Fibroblast of lung (primary cell): Measurements from ENCODE around the gene WDR47. TPM values are rescaled to one million over a fixed set of nuclear protein-coding genes. Genes with fewer than 3 reads are reported as not detected.

Experiments
- DNase-seq, 2 donors: peaks; one replicate each; pipeline versions ENCODE4 v3.0.0 to v3.0.0-alpha.2; 2010; ENCODE audit warnings: low read depth in 2 of 2
- H2AFZ ChIP-seq: 2 replicates; pipeline ENCODE4 v1.5.1; 2012; ENCODE audit warnings: low read length, control low read depth, inconsistent platforms
- H3K27ac ChIP-seq: 2 replicates; pipeline ENCODE4 v1.5.1; 2011; ENCODE audit warnings: low read length, control low read depth; ENCODE audit not compliant: insufficient read depth
- H3K27me3 ChIP-seq: 2 replicates; pipeline ENCODE4 v1.5.1; 2011; ENCODE audit warnings: mild to moderate bottlenecking, low read length; ENCODE audit not compliant: control insufficient read depth, insufficient read depth
- H3K36me3 ChIP-seq: 2 replicates; pipeline ENCODE4 v1.5.1; 2011; ENCODE audit warnings: low read length; ENCODE audit not compliant: control insufficient read depth, insufficient read depth
- H3K4me1 ChIP-seq: 2 replicates; pipeline ENCODE4 v1.5.1; 2011; ENCODE audit warnings: low read length; ENCODE audit not compliant: control insufficient read depth, insufficient read depth; ENCODE audit errors: extremely low read depth
- H3K4me2 ChIP-seq: 2 replicates; pipeline ENCODE4 v1.5.1; 2011; ENCODE audit warnings: low read length, control low read depth; ENCODE audit not compliant: insufficient read depth; ENCODE audit errors: extremely low read depth
- H3K4me3 ChIP-seq, 4 experiments: fragments of 200-600 bp in 1 of 4; sonication (generic) in 1 of 4; replicated peaks in 1 of 4; 2 replicates each; pipeline ENCODE4 v1.5.1; 2011 to 2016; ENCODE audit warnings: low read length in 4 of 4, low read depth in 3 of 4, mild to moderate bottlenecking in 3 of 4, control low read depth in 2 of 4, inconsistent platforms in 1 of 4, mixed read lengths in 1 of 4; ENCODE audit not compliant: insufficient read depth in 1 of 4; ENCODE audit errors: control extremely low read depth in 1 of 4
- H3K79me2 ChIP-seq: 2 replicates; pipeline ENCODE4 v1.5.1; 2012; ENCODE audit warnings: mild to moderate bottlenecking, low read length, inconsistent platforms; ENCODE audit not compliant: control insufficient read depth, insufficient read depth
- H3K9ac ChIP-seq: 2 replicates; pipeline ENCODE4 v1.5.1; 2011; ENCODE audit warnings: mild to moderate bottlenecking, low read length, control low read depth; ENCODE audit not compliant: insufficient read depth
- H3K9me3 ChIP-seq: 2 replicates; pipeline ENCODE4 v1.5.1; 2012; ENCODE audit warnings: low read depth, low read length; ENCODE audit not compliant: control insufficient read depth, insufficient read depth
- H4K20me1 ChIP-seq: 2 replicates; pipeline ENCODE4 v1.5.1; 2011; ENCODE audit warnings: low read length; ENCODE audit not compliant: control insufficient read depth, insufficient read depth; ENCODE audit errors: extremely low read depth
- CTCF ChIP-seq, 2 donors: IDR thresholded peaks in 1 of 2; conservative IDR thresholded peaks in 1 of 2; 1 replicate in 1 of 2; 2 replicates in 1 of 2; pipeline ENCODE4 v1.5.1; 2011 to 2012; ENCODE audit warnings: low read length in 2 of 2, control low read depth in 1 of 2, inconsistent platforms in 1 of 2, low read depth in 1 of 2, mild to moderate bottlenecking in 1 of 2
- EZH2 ChIP-seq: IDR thresholded peaks from 2 replicates; pipeline ENCODE4 v1.5.1; 2012; ENCODE audit warnings: low read length, control low read depth, mild to moderate bottlenecking; ENCODE audit errors: missing control alignments
- polyA plus RNA-seq, 2 donors: library from polyadenylated mRNA; depleted of rRNA in 1 of 2; stranded (reverse) in 1 of 2; unstranded in 1 of 2; fragments of >200 nt; gene quantifications; 2 replicates each; pipeline ENCODE4 v1.2.1, GENCODE V29; 2011 to 2012; ENCODE audit warnings: missing spikeins in 1 of 2
- total RNA-seq: library from RNA; depleted of rRNA; stranded (reverse); fragments of >200 nt; gene quantifications from 2 replicates; pipeline ENCODE4 v1.2.1, GENCODE V29; 2014

Gene WDR47
- total and polyA plus RNA-seq, 2 donors (not counting 1 experiment from before 2014, with no cell fraction given) = 19.7 to 22.6 TPM

GRCh38 chr1:108961198-108961597, 80.7 kb downstream of the WDR47 start:
- no peak overlapping the region for H3K4me2 ChIP-seq
- DNase-seq = no peak
- H4K20me1 ChIP-seq = no peaks in the 10 kb centered on the region
- H3K27me3 ChIP-seq = no peaks in the 10 kb centered on the region
- no peak overlapping the region for H3K4me3 ChIP-seq
- H3K27ac ChIP-seq = no peak overlapping the region
- no peak overlapping the region for H2AFZ ChIP-seq
- peaks cover 4% of the 10 kb centered on the region for H3K4me1 ChIP-seq
- peaks cover 28% of the 10 kb centered on the region for H3K79me2 ChIP-seq
- no peaks in the 10 kb centered on the region for H3K9me3 ChIP-seq
- no peak overlapping the region for H3K9ac ChIP-seq
- H3K36me3 ChIP-seq = no peaks in the 10 kb centered on the region
- TF ChIP-seq EZH2 (no peak), CTCF (conservative IDR thresholded peaks at IDR 0.05 in 1 of 2, IDR thresholded peaks at IDR 0.05 in 1 of 2; ENCODE audit: low read depth in 1 of 2, low read length in 2 of 2) (no peak)

DNA sequence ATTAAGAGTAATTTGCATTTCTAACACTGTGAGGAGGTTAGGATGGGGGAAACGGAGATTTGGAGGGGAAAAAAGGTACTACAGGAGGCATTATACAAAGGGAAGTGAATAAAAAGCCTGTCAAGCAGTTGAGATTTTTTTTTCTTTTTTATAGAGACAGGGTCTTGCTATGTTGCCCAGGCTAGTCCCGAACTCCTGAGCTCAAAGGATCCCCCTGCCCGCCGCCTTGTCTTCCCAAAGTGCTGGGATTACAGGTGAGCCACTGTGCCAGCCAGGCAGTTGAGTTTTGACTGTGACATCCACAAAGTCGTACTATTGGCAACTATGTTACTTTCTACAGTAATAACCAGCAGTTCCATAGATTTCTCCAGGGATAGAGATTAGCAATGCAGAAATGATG, 81.2 kb downstream of the WDR47 start:
- Histone ChIP-seq H3K4me3 (no peak overlapping the region), H3K4me2 (no peak overlapping the region), H3K9ac (no peak overlapping the region), H3K36me3 (no peaks in the 10 kb centered on the region), H3K27ac (no peak overlapping the region), H4K20me1 (no peaks in the 10 kb centered on the region), H2AFZ (no peak overlapping the region), H3K79me2 (peaks cover 31% of the 10 kb centered on the region), H3K27me3 (no peaks in the 10 kb centered on the region), H3K4me1 (peaks cover 4% of the 10 kb centered on the region), H3K9me3 (no peaks in the 10 kb centered on the region)
- TF ChIP-seq EZH2 (no peak), CTCF (conservative IDR thresholded peaks at IDR 0.05 in 1 of 2, IDR thresholded peaks at IDR 0.05 in 1 of 2; ENCODE audit: low read depth in 1 of 2, low read length in 2 of 2) (no peak)
- no peak for DNase-seq

DNA sequence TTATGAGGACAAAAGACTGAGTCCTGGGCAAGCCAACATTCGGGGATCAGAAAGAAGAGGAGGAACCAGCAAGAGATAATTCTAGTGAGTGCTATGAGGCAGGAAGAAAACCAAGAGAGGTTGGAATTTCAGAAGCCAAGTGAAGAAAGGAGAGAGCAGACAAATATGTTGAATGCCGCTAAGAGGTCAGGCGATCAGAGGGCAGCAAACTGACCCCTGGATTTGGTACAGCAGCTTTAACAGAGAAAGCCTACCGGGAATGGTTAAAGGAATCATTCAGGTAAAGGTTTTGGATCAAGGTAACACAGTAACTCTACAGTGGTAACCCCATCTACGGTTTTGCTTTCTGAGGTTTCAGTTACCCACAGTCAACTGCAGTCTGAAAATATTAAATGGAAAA, 84.0 kb downstream of the WDR47 start:
- H3K27me3 ChIP-seq = no peaks in the 10 kb centered on the region
- TF ChIP-seq EZH2 (no peak), CTCF (conservative IDR thresholded peaks at IDR 0.05 in 1 of 2, IDR thresholded peaks at IDR 0.05 in 1 of 2; ENCODE audit: low read depth in 1 of 2, low read length in 2 of 2) (no peak)
- no peaks in the 10 kb centered on the region for H3K9me3 ChIP-seq
- no peak overlapping the region for H3K4me3 ChIP-seq
- H3K27ac ChIP-seq = no peak overlapping the region
- no peaks in the 10 kb centered on the region for H4K20me1 ChIP-seq
- no peaks in the 10 kb centered on the region for H3K36me3 ChIP-seq
- H3K4me1 ChIP-seq = peaks cover 4% of the 10 kb centered on the region
- no peak overlapping the region for H2AFZ ChIP-seq
- no peak for DNase-seq
- peaks cover 40% of the 10 kb centered on the region for H3K79me2 ChIP-seq
- no peak overlapping the region for H3K9ac ChIP-seq
- no peak overlapping the region for H3K4me2 ChIP-seq
